Ramos (cell line): ENCODE data around the gene CDYL2.

Source experiments
- in situ Hi-C: fragments of 300-500 bp; cut with MboI; formaldehyde crosslinking; loops from one replicate; pipeline ENCODE4 v1.14.3; 2022; ENCODE audit warnings: low sequenced_read_pairs; ENCODE audit not compliant: unreplicated experiment

Gene CDYL2

DNA sequence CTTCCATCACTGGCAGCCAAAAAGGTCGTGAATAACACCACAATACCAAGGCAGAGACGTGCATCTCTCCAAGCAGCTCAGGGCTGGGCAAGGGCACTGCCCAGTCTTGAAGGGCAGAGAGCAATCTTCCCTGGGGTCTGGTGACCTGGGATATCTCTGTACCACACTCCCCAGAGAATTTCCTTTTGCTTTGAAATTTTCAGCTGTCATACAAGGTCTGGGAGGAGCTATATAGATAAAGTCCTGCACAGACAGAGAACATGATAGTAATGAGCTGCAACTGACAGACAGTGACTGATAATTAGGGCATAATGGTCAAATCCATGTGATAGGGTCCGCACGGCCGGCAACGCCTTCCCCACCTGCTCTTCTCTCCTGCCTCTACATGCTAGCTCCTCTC, 195.5 kb downstream of the CDYL2 start:
- in situ Hi-C loops, result no loop called here

DNA sequence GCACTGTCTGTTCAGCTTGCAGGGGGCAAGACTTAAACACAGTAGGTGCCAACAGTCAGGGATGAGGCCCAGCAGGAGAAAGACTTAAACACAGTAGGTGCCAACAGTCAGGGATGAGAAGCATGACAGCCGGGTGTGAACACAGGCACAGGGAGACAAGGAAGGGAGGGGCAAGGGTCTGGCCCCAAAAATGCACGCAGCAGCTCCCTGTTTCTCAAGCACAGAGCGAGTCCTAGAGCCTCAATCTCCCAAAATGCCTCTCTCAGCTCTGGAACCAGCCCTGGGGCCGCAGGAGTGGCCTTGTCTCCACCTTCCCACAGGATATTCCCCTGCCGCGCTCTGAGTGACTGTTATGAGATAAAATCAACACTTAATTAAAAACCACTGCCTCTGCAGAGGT, 197.2 kb downstream of the CDYL2 start:
- in situ Hi-C loops, result no loop called here

DNA sequence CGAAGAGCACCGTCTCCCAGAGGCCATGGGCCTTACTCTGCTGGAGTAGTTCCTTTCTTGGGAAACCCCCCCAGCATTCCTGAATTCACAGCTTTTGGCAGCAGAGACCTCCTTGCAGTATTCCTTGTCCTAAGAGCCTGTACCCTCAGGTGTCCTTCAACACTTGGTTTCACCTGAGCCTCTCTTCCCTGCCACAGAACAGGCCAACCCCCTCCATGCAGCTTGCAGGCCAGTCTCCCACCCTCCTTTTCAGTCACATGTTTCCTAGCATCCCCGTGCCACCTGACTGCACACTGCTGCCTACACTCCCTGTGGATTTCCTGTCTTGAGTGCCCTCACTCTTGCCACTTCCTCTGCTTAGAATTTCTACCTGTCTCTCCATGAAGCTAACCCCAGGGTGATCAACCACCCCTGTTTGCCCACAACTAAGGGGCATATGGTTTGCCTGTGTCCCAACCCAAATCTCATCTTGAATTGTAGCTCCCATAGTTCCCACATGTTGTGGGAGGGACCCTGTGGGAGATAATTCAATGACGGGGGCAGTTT, 198.1 kb downstream of the CDYL2 start:
- in situ Hi-C loops, result no loop called here

DNA sequence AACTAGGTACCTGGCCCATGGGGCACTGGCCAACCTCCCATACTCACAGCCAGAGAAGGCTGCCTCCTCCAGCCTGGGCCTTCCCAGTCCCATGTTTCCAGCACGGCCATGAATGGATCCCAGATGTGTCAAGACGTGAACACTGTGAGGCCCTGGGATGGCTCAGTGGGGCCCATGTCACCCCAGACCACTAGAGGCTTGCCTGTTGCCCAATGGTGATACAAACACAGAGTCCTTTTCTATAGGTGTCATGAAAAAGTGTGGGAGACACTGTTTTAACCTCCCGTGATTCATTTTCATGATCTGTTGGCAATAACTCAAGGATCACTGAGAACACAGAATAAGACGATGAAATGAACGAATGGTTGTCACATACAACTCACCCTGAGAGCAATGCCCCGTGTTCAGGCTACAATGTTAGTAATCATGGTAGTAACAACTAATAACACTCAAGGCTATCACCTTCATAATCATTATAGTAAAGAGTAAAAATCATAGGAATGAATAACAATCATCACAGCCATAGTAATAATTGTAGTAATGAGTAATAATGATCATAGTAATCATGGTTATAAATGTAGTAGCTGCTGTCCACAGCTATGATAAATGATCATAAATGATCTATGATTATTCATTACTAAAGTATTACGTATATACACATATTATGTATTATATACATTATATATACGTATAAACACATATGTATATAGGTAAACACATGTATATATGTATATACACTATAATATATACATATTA, 199.6 kb downstream of the CDYL2 start:
- in situ Hi-C loops, result no loop called here

DNA sequence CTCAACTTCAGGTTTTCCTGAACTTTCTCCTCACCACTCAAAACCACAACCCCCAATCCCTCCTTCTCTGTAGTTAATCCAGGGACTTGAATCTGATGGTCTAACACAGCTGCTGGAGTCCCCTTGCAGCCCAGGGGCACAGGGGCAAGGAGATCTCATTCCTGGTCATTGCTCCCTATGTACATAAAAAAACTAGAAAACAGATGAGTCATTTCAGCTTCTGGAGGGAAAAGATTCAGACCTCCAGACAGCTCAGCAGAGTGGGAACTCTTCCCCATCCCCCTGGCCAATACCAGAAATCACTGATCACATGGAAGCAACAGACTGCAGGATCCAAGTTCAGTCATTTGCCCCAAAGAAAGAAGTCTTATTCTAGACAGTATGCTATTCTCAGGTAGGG, 201.5 kb downstream of the CDYL2 start:
- in situ Hi-C loops, result no loop called here

DNA sequence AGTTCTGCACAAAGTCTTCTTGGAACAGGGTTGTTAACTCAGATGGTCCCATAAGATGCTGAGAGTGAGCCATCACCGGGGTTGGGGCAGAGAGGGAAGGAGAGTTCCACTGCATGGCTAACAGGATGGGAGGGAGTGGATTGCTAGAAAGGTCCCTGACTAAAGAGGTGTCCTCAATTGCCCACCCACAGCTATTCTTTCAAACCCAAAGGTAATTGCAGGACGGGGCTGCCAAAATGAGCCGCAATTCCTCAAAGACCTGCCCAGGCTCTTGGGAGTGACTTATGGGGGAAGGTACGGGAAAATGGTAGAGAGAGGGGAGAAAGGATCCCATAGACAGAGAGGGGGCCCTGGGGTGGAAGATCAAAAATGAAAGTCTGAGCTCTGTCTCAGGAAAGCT, 203.2 kb downstream of the CDYL2 start:
- in situ Hi-C loops, result no loop called here

DNA sequence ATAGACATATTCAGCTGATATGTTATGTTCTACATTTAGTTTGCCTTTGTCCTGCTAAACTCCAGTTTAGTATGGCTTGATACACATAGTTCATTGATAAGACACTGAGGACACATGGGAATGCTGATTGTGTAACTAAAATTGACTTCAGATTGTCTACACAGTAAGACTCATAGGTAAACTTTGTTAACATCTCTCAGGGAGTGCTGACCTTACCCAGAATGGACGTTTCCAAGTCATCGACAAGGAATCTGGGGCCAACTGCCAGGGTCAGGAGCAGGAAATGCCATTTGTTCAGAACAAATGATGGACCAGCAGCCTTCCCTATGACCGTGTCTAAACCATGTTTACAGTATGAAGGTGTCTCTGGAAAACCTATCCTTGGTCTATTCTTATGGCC, 204.9 kb downstream of the CDYL2 start:
- in situ Hi-C loops, result no loop called here

DNA sequence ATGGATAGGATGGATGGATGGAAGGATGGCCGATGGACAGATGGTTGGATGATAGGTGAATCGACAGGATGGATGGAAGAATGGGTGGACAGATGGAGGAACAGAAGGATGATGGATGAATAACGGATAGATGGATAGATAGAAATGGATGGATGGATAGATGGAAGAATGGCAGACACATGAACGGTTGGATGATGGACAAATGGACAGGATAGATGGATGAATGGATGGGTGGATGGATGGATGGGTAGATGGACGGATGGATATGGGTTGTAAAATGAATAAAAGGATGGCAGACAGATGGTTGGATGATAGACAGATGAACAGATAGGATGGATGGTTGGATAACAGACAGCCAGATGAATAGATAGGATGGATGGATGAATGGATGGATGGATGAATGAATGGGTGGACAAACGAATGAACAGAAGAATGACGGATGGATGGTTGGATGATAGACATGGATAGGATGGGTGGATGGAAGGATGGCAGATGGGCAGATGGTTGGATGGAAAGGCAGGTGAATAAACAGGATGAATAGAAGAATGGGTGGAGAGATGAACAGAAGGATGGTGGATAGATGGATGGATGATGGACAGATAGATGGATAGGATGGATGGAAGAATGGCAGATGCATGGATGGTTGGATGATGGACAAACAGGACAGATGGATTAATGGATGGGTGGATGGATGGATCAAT, 207.7 kb downstream of the CDYL2 start:
- in situ Hi-C loops, result no loop called here

DNA sequence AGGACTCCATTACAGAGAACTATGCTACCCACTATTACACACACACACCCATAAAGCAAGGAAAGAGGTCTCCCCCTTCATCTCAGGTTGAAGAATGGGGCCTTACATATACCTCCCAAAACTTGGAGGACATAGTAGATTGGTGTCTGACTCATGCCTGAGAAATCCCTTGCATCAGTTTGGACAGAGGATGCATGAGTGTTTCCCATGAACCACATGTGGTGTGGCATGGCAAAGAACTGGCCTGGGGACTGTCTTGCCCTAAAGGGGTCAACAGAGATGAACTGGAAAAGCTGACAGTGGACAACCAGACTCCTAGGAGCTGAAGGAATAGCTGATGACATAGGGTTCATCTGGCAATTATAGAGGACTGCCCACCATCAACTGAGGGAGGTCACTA, 209.6 kb downstream of the CDYL2 start:
- in situ Hi-C loops, result no loop called here

DNA sequence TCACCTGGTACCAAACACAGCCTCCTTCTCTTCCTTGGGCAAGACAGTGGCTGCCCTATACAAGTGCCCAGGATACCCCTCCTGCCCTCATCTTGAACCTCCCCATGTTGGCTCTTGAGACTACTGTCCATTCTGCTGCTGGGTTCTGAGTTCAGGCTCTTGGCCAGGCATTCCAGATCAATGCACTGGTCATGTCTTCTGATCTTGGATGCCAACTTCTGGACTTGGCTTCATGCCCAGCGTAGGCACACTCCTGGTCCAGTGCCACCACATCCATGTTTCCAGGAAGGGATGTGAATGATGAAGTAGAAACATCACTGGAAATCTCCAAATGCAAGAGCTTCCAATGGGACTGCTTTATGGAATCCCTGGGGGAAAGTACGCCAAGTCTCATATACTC, 212.1 kb downstream of the CDYL2 start:
- in situ Hi-C loops, result no loop called here

DNA sequence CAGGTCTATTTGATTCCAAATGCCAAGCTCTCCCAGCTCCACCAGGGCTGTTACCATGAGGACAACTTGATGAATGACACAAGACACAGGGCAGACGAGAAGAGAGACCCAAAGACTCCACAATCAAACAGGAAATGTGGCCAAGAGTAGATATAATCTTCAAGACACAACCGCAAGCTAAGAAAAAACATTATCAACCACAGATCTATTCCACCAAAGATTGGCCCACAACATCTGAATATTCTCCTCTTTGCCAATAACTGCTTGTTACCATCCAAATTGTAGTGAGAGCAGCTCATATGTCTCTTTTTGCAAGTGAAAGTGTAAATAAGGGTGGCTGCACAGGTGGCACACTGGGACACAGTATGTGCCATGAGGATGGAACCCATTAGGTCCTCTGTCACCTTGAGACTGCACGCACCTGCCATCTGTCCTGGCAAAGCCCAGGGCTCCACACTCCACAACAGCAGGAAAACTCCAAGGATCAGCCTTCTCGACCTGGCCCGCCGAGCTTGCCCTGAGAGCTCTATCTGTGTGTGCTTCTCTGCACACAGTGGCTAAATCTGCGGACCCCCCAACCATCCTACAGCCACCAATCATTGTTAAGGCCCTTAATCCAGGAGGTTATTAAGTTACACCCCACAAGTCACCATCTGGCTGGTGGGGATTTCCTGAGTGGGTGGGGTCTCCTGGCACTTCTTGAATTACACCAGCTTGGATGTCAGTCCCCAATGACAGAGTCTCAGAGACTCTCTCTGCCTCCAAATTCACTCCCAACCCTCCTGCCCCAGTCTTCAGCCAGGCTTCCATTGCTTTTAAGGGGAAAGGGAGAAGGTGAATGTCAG, 213.1 kb downstream of the CDYL2 start:
- in situ Hi-C loops, result no loop called here

DNA sequence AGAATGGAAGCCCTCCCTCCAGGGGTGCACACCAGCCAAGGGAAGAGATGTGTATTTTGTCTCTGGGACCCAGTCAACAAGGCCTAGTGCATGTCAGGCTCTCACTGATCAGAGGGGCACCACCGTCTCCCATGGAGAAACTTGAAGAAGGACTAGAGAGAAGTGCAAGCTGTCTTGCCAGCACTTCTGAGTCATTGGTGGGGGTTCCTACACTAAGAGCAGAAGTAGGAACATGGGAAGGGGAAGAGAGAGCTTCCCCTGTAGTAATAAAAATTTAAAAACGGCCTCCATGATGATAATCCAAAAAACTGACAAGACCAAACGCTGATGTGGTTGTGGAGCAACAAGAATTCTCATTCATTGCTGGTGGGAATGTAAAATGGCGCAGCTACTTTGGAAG, 217.3 kb downstream of the CDYL2 start:
- in situ Hi-C loops, result no loop called here

DNA sequence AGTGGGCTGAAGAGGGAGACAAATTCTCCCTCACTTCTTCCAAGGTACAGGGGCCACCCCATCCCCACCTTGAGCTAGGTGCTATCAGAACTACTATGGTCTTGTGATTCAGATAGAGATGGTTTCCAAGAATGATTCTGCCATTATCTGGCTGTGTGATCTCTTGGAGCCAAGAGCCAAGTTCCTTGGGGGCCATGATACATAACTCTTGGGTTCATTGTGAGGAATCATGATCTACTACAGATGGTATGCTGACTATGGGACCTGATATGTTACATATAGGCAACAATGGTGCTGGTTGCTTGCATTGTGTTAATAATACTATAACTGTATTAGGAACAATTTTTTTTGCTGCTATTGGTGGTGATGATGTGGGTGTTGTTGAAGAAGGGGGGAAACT, 217.9 kb downstream of the CDYL2 start:
- in situ Hi-C loops, result no loop called here

DNA sequence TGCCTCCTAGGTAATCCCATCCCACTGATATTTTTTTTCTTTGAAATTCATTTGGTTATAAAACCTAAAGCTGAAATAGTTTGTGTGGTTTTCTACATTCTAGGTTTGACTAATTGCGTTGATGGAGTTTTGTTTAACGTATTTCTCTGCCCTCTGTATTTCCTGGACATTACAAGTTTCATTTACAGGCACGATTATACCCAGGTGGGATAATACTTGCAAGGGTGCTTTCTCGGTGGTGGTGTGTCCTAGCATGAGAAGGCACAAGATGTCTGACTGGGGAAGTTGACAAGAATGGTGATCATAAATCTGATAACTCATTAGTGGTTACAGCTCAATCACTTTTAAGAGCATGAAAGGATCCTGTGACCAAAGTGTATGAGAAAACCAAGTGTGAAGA, 218.6 kb downstream of the CDYL2 start:
- in situ Hi-C loops, result no loop called here

DNA sequence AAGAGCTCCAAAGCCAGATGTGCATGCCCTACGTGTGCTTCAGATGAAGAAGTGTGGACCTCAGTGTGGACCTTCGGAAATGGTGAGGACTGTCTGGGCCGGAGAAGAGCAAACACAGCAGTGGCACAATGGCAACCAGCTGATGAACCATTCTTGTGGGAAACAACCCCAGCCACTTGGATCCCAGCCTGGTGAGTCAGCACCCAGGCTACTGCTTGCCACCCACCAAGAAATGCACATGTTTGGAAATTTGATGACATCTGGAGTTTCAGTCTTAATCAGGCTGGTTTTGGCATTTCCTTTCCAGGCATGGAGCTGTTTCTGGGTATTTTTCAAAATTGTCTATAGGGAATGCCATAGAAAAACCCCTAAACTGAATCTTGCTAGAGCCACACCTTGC, 220.9 kb downstream of the CDYL2 start:
- in situ Hi-C loops, result no loop called here

DNA sequence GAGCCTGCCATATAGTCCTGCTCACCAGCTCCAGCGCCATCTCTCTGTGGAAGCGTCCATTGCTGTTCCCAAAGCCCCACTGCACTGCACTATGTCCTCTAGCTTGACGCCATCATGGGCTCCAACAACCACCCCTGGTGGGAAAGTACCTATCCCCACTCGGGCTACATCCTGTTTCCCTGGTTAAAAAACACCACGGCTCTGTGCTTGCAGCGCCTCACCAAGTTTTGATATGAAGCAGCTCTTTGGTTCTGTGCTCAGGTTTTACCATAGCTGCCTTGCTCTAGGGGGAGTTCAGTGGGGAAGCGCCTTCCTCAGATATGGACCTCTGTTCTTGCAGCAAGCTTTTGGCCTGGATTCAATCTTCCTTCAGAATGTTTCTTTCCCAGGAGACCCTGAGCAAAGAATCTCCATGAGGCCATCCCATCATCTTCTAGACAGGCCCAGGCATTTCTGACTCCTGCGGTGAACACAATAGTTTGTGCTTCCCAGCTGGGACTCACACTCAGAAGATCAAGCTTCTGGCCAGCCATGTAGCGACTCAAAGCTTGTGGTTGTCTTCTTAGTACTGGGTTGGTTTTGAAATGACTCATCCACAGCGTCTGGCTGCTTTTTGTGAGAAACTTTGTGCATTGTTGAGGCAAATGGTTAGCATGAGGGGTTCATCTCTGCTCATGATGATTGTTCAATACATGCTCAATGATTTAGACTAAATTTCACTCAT, 224.1 kb downstream of the CDYL2 start:
- in situ Hi-C loops, result no loop called here

DNA sequence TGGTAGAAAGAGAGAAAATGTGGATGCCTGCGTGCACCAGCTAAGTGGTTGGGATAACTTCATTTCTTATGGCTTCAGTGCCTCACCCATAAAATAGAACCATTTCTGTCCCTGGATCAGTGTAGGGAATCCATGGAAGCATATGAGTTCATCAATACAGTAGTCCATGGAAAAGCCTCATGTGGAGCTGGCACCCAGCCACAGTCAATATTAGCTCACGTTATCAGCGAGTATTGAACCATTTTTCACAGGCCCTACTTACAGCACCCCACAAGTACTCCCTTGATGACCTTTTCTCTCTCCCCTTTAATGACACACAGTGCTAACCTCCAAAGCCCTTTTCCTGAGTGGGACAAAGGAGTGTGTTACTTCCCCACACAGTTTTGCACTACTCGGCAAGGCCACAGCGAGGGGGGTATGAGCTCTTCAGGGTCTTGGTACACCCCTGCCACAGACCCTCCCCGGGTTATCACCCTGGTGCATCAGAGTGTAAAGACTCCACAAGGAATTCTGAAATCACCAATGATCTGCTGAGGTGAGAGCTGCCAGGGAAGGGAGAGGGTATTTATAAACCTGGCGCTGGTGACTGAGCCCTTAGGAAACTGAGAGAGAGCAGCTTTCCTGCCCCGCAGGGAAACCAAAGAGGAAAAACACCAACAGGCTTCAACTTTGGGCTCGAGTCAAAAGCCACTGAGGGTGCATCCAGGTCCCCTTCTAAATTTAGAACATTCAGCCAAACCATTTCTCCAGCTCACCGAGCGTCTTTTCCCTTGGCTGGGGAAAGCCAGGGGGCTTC, 226.7 kb downstream of the CDYL2 start:
- in situ Hi-C loops, result no loop called here

DNA sequence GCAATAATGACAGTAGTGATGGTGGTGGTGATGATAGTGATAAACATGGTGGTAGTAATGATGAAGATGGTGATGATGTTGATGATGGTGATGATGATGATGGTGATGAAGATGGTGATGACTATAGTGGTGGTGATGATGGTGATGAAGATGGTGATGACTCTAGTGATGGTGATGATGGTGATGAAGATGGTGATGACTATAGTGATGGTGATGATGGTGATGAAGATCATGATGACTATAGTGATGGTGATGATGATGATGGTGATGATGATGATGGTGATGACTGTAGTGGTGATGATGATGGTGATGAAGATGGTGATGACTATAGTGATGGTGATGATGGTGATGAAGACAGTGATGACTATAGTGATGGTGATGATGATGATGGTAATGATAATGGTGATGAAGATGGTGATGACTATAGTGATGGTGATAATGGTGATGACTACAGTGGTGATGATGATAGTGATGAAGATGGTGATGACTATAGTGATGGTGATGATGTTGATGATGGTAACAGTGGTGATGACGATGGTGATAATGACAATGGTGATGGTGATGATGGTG, 228.0 kb downstream of the CDYL2 start:
- in situ Hi-C loops, result no loop called here

DNA sequence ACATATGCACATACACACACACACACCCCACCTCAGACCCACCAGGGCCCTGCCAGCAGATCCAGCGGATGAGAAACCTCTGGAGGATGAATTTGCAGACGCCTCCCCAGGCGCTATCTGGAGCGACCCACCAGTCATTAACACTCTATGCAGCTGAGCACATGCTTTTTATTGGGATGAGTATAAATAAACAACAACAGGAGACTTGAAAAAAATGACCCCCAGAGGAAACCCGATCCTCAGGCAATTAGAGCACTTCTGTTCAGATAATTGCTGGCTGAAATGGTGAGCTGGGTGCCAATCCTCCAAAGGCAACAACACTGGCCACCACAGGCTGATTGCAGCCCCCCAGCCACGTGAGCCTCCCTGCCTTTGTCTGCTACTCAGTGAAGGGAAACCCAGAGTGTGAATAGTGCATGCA, 230.7 kb downstream of the CDYL2 start:
- in situ Hi-C loops, result no loop called here
